Skeletal muscle cell (primary cell): ENCODE results near the gene CD99L2.

Experiments
- DNase-seq: peaks from one replicate; pipeline ENCODE4 v3.0.0-alpha.2; 2010; ENCODE audit warnings: low read depth
- H3K4me3 ChIP-seq: 2 replicates; pipeline ENCODE4 v1.5.1; 2011; ENCODE audit warnings: low read depth, mild to moderate bottlenecking, control low read depth, low read length, moderate library complexity

Gene CD99L2, protein sequence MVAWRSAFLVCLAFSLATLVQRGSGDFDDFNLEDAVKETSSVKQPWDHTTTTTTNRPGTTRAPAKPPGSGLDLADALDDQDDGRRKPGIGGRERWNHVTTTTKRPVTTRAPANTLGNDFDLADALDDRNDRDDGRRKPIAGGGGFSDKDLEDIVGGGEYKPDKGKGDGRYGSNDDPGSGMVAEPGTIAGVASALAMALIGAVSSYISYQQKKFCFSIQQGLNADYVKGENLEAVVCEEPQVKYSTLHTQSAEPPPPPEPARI

DNA sequence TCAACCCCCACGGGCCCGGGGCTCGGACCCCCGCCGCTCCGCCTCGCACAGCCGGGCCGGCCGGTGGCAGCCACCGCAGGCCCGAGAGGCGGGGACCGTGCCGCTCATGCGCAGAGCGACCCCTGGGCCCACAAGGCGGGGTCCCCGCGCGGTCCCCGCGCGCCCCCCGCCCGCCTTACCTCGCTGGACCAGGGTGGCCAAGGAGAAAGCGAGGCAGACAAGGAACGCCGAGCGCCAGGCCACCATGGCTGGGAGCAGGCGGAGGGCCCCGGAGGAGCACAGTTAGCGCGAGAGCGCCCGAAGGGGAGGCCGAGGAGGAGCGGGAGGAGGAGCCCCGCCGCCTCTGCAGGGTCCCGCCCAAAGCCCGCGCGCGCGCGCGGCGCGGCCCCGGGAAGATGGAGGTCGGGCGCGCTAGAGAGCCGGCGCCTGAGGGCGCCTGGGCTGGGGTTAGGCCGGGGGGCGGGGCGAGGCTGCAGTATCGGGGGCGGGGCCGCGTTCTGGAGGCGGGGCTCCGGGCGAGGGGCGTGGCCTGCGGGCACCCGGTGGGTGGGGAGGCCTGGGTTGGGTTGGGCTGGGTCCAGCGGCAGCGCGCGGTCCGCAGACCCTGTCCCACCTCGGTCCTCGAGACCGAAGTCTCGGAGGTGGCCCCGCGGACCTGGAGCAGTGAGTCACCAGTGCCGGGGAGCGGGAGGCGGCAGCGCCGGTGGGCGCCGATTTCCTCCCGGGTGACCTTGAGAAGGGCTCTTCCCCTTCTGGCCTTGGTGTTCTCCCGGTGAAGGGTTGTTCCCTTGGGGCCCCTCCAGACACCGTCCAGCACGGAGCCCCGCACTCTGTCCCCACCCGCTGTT is at the start of gene CD99L2:
TSS of gene CD99L2 (minus strand) at position 326 of the 848 bp plus-strand sequence. CDS start at position 246, 80 bp downstream.
- peak; percentile 49 for DNase-seq
- peak within 1 kb of the TSS; percentile 63 for H3K4me3 ChIP-seq

DNA sequence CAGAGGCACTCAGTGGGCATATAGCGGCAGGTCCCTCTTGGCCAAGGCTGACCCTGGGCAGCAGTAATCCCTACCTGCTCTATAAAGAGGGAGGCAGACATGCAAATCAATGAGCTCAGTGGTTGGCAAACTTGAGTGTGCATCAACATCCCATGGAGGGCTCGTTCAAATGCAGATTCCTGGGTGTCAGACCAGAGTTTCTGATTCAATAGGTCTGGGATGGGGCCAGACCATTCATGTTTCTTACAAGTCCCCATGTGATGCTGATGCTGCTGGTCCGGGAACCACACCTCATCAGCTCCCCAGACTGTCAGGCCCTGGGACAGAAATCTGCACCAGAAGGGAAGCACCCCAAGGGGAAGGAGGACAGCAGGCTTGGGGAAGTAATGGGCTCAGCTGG is 45.8 kb upstream of the CD99L2 start:
- DNase-seq: no peak
- no peak overlapping the region for H3K4me3 ChIP-seq

DNA sequence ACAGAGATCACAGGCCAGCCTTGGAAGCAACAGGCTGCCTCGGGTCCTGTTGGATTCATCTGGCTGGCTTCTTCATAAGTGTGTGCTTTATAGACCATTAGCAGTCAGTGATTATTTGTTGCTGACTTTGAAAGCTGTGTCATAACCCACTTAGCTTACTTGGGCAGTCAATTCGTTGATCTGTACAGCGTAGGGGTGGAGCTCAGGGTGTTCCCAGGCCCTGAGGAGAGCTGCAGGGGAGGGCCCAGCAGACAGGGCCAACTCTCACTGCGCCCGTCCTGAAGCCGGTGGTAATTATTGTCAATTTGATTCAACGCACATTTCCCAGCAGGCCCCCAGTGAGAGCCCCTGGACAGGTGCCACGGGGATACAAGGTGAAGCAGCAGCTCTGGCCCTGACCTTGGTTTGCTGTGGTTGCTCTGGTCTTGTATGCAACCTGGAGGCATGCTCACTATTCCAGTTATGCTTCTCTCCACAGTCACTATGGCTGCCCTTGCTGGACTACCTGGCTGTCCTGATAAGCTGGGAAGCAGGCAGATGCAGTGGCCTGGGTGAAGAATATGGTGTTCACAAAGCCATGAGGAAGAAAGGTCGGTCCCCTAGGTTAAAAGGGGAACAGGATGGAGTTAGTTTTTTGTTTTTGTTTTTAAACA is 44.6 kb upstream of the CD99L2 start:
- DNase-seq: no peak
- no peak overlapping the region for H3K4me3 ChIP-seq

DNA sequence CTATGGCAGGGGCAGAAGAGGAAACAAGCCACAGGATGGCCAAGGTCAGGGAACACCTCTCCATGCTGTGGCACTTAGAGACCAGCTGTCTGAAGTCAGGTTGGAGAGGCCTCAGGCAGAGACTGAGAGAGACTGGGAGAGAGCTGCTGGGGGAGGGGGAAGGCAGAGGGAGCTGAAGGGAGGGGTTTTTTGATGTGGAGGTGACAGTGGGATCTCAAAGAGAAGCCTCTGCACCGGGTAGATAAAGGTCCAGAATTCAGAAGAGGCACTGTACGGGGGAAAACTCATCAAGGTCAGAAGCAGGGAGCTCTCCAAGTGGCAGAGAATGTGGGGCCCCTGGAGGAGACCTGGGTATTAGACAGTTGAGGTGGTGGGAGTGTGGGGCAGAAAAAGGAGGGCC is 43.1 kb upstream of the CD99L2 start:
- no peak overlapping the region for H3K4me3 ChIP-seq
- DNase-seq: no peak

DNA sequence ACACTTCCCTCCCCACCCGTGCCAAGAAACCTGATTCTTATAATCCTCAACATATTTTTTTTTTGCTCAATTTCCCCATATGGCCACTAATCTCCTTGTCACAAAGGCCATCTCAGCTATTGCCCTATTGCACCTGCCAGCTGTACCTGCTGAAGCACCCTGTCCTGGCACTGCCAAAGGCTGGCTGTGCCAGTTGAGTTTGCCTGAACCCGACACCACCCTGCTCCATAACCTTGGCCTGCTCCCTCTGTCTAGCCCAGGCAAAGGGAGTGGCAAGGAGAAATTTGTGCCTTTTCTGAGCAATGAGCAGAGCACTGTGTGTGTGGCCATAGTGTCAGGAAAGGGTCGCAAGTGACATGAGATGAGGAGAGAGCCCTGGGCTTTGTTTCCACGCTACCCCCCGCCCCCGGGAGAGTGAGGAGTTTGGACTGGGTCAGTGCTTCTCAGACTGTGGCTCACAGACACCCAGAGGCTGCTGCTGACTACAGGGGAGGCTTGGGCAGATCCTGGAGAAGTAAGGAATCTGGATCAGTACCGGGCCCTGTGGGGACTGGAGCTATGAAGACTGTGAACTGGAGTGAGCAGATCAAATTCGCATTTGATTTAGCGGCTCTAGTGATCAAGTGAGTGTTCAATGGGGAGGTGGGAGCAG is 42.5 kb upstream of the CD99L2 start:
- no peak overlapping the region for H3K4me3 ChIP-seq
- DNase-seq: no peak

DNA sequence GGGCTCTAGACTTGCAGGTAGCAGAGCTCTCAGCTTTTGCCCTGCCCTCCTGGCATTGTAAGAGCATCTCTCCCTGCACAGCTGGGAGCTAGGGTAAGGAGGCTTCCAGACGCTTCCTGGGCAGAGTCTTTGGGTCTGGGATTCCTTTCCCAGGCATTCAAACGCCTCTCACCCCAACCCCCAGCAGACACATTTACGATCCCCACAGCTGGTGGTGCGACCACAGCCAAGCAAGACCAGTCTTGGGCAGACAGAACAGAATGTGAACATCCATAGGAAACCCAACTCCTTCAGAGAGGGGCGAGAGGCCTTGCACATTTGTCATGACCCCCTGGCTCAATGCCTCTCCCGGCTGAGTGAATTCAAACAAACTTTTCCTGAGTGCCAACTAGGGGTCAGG is 38.1 kb upstream of the CD99L2 start:
- no peak overlapping the region for H3K4me3 ChIP-seq
- peak; percentile 50 for DNase-seq

DNA sequence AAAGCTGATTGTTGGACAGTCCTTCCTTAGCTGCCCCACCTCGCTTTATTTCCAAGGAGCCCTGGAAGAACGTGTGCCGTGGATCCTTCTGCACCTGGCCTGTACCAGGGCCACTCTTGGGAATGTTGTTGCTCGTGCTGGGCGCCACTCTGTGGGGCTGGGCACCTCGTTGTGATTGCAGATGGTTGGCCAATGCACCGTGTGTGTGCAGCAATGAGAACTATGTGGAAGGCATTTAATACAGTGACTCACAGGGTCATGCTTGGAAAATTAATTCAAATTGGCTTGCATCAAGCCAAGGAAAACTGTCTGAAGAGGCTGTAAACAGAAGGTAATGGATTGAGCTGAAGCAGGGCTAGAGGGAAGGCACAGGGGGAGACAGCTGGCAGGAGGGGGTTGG is 37.0 kb upstream of the CD99L2 start:
- H3K4me3 ChIP-seq: no peak overlapping the region
- peak; percentile 47 for DNase-seq

DNA sequence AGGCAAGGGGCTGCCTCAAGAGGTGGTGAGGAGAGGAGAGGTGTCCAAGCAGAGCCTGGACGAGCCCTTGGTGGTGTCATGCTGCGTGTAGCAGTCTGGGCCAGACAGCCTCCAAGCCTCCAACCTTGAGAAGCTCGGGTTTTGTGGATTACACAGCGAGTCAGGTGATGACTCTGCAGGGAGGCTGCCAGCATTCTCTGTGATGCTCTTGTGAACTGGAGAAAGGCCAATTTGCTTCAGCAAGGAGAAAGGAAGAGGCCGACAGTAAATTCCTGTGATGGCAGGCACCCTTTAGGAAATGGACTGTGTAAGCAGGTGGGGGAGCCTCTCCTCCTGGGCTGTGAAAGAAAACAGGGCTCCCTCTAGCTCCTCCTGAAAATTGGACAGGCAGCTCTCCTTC is 36.0 kb upstream of the CD99L2 start:
- H3K4me3 ChIP-seq: no peak overlapping the region
- DNase-seq: peak; percentile 85

DNA sequence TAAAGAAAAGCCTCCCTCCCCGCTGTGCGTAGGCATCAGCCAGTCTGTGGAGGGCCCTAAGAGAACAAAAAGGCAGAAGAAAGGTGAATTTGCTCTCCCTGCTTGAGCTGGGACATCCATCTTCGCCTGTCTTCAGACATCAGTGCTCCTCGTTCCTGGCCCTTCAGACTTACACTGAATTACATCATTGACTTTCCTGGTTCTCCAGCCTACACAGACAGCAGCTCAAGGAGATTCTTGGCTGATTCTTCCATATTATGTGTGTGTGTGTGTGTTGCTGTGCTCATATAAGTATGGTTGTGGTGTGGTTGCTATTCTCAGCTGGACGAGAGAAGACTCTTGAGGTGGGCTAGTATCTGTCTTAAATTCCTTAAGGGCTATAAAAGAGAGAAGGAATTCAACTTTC is 35.5 kb upstream of the CD99L2 start:
- H3K4me3 ChIP-seq: no peak overlapping the region
- peak; percentile 26 for DNase-seq

DNA sequence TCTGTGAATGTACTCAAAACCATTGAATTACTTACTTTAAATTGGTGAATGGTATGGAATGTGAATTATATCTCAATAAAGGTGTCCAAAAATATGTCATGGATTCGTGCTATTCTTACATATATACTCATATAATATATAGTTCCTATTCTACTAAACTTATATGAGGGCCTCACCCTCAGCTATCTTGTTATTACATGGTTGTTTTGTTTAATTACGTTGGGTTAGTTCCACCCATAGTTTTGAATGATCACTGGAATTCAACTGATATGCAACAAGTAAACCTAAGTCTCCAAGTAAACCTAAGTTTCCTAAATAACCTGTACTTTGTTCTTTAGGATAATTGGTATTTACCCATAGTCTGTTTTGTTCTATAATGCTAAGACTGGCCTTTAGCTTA is 30.6 kb upstream of the CD99L2 start:
- no peak for DNase-seq
- no peak overlapping the region for H3K4me3 ChIP-seq

DNA sequence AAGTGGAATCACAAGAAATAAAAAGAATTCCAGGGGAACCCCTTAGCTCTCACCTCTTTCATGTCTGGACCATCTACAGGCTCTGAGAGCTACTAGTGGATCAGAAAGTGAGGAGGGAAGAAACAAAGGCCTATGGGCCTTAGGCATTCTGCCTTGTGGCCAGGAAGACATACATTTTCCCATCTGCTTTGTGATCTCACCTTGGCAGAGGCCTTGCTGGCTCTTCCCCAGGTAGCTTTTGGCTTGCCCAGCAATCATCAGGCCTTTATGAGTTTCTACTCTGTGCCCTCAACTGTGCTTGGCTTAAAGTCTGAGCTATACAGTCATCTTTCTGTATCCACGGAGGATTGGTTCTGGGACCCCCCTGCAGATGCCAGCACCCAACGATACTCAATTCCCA is 28.3 kb upstream of the CD99L2 start:
- no peak for DNase-seq
- H3K4me3 ChIP-seq: no peak overlapping the region

DNA sequence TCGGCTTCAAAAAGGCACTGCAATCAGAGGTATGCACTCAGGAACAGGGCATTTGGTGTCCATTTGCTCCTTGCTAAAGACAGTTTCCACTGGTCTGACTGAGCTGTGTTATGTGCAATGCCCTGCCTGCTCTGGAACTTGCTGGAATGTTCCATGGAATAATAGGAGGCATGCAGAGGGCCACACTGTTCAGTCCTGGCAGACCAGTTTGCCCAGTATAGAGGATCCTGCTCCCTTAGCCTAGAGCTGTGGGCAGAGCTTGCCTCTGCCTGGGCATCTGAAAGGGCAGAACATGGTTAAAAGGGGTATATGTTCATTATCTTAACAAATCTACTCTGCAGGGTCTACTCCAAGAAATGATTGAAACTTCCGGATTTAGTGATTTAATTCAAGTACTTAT is 27.8 kb upstream of the CD99L2 start:
- DNase-seq: no peak
- H3K4me3 ChIP-seq: no peak overlapping the region

DNA sequence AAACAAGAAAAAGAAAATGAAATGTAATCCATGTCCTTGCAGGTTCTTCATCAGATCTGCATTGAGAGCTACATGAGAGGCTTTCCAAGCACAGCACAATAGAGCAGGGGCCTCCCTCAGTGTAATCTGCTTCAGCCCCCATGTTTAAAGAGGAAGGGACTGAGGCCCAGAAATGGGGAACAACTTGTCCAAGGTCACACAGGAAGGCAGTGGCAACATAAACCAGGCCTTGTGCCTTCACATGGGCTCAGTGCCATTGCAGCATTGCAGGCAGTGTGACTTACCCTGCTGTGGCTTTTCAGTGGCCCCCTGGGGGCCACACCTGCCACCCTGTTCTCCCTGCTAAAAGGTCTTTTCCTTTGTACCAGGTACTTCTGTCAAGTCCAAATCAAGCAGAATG is 20.9 kb upstream of the CD99L2 start:
- H3K4me3 ChIP-seq: no peak overlapping the region
- DNase-seq: no peak

DNA sequence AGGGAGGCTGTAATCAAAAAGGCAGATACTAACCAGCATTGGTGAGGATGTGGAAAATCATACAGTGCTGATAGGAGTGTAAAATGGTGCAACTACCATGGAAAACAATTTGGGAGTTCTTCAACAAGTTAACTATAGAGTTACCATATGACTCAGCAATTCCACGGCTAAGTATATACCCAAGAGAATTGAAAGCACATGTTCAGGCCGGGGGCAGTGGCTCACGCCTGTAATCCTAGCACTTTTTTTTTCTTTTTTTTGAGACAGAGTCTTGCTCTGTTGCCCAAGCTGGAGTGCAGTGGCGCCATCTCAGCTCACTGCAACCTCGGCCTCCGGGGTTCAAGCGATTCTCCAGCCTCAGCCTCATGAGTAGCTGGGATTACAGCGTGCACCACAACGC is 15.0 kb upstream of the CD99L2 start:
- no peak overlapping the region for H3K4me3 ChIP-seq
- DNase-seq: peak; percentile 47

DNA sequence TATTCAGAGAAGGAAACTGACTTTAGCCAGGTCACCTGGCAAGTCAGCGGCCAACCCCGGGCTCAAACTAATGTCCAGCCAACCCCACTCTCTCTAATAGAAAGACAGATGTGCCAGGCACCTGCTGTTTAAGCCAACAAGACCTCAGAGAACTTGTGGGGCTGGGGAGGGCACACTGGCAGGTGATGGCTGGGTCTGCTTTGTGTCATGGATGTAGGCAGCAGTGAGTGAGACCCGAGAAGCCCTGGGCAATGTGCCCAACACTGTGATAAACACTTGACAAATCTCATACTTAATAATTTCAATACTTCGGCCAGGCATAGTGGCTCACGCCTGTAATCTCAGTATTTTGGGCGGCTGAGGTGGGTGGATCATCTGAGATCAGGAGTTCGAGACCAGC is 9.0 kb upstream of the CD99L2 start:
- DNase-seq: no peak
- no peak overlapping the region for H3K4me3 ChIP-seq

DNA sequence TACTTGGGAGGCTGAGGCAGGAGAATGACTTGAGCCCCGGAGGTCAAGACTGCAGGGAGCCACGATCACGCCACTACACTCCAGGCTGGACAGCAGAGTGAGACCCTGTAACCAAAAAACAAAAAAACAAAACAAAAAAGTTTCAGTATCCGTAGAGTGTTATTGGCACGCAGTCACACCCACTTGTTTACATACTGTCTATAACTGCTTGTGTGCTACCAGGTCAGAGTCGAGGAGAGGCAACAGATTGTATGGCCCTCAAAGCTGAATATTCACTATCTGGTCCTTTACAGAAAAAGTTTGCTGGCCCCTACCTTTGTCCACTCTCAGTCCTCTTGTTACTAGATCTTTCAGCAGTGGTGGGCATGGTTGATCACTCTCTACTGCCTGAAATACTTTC is 8.2 kb upstream of the CD99L2 start:
- no peak for DNase-seq
- no peak overlapping the region for H3K4me3 ChIP-seq

DNA sequence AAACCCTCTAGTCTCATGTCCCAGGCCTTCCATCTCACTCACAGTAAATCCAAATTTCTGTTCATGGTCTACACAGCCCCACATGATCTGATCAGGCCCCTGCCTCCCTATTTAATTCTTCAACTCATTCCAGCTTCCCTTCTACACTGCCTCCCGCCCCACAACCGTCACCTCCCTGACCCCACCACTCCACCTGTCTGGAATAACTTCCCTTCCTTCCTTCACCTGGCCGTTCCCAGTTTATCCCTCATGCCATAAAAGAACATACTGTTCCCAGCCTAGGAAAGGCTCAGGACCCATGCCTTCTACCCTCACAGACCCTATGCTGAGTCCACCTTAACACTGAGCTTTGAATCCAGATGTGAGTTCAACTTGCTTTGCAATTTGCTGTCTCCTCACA is 6.8 kb upstream of the CD99L2 start:
- H3K4me3 ChIP-seq: no peak overlapping the region
- DNase-seq: no peak

DNA sequence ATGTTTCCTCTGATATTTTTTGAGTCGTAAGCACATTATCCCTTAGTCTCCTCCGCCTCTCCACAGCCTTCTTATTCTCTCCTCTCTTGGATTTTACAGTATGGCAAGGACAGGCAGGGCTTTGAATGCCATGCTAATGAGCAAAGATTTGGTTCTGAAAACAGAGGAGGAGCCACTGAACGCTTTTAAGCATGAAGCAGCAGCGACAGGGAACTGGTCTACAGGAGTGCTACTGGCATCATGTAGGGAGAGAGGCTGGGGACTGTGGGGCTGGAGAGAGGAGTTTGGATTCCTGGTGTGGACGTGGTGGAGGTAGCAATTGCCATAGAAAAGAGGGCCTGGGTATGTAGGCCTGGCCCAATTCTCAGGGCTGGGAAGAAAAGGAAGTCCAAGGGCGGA is 4.6 kb upstream of the CD99L2 start:
- no peak overlapping the region for H3K4me3 ChIP-seq
- DNase-seq: no peak

DNA sequence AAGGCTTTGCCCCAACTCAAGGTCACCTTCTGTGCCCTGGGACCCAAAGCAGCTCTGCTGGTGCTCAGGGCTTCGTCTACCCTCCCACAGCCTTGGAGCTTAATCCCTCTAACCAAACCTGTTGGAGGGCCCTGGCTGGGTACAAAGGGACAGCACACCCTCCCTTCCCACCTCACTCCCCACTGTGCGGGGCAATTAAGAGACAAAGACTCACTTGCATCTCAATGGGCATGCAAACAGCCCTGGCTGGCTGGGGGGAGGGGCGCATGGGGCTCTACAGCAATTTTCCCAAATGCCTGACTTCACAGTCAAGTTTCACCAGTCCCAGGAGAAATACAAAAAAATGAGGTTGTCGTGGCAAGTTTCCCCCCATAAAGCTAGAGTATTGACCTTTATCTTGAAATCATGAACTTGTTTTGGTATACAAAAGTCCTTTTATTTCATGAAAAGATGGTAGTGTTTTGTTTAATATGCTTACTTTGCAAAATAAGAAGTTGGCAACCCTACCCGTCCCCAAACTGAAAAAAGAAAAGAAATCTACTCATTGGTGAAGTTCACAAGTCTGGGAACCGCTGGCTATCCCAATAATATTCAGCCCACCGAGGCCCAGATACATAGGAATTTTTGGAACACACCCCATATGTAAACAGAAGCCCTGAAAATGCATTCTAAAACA is 4.1 kb upstream of the CD99L2 start:
- no peak overlapping the region for H3K4me3 ChIP-seq
- no peak for DNase-seq
